Brain microvascular endothelial cell (primary cell): Measurements from ENCODE around the gene BABAM2.

Experiments used
- DNase-seq: peaks from one replicate; pipeline ENCODE4 v3.0.0-alpha.2; 2020
- H3K27ac ChIP-seq: fragments of 250-450 bp; sonication (Bioruptor Pico); 2 replicates; pipeline ENCODE4 v1.5.1; 2020; ENCODE audit warnings: mild to moderate bottlenecking, moderate library complexity
- H3K27me3 ChIP-seq: fragments of 250-450 bp; sonication (Bioruptor Pico); replicated peaks from 2 replicates; pipeline ENCODE4 v1.5.1; 2020; ENCODE audit warnings: mild to moderate bottlenecking
- H3K36me3 ChIP-seq: fragments of 250-450 bp; sonication (Bioruptor Pico); replicated peaks from 2 replicates; pipeline ENCODE4 v1.5.1; 2020; ENCODE audit warnings: mild to moderate bottlenecking
- H3K4me3 ChIP-seq: 2 replicates; pipeline ENCODE4 v1.5.1; 2011; ENCODE audit warnings: low read depth, mild to moderate bottlenecking, control low read depth, low read length, moderate library complexity
- CTCF ChIP-seq: IDR thresholded peaks from 2 replicates; pipeline ENCODE4 v1.5.1; 2011; ENCODE audit warnings: low read depth, mild to moderate bottlenecking, moderate library complexity, low read length, control low read depth, inconsistent platforms; ENCODE audit errors: missing control alignments
- in situ Hi-C: cut with HindIII; loops from 2 replicates; pipeline ENCODE4 v1.10.0; 2017; ENCODE audit warnings: low sequenced_read_pairs, low pct_ligation_motif_present

The BABAM2 gene

GRCh38 chr2:28068088-28068487, 177.6 kb downstream of the BABAM2 start:
- in situ Hi-C loops: no loop called here
- Histone ChIP-seq H3K27me3 (no peaks in the 10 kb centered on the region), H3K4me3 (no peak overlapping the region), H3K36me3 (no peaks in the 10 kb centered on the region), H3K27ac (no peak overlapping the region)
- TF ChIP-seq CTCF: no peak
- DNase-seq: no peak

- H3K27me3 ChIP-seq: no peaks in the 10 kb centered on the region
- no peak for TF ChIP-seq CTCF
- no peak overlapping the region for H3K4me3 ChIP-seq
- in situ Hi-C loops: no loop called here
- no peak for DNase-seq
- H3K36me3 ChIP-seq: no peaks in the 10 kb centered on the region
- H3K27ac ChIP-seq: no peak overlapping the region
Observed at GRCh38 chr2:28068527-28068926, 178.0 kb downstream of the BABAM2 start.

- no peak overlapping the region for H3K27ac ChIP-seq
- no peak for TF ChIP-seq CTCF
- DNase-seq: no peak
- no peaks in the 10 kb centered on the region for H3K36me3 ChIP-seq
- no peaks in the 10 kb centered on the region for H3K27me3 ChIP-seq
- in situ Hi-C loops: no loop called here
- no peak overlapping the region for H3K4me3 ChIP-seq
Observed at GRCh38 chr2:28071221-28071620, 180.7 kb downstream of the BABAM2 start.

- no peak for DNase-seq
- H3K4me3 ChIP-seq: no peak overlapping the region
- TF ChIP-seq CTCF: no peak
- no peaks in the 10 kb centered on the region for H3K36me3 ChIP-seq
- no peak overlapping the region for H3K27ac ChIP-seq
- in situ Hi-C loops: no loop called here
- no peaks in the 10 kb centered on the region for H3K27me3 ChIP-seq
Observed at GRCh38 chr2:28074137-28074536, 183.6 kb downstream of the BABAM2 start.

GRCh38 chr2:28080911-28081310, 190.4 kb downstream of the BABAM2 start:
- Histone ChIP-seq H3K36me3 (no peaks in the 10 kb centered on the region), H3K4me3 (no peak overlapping the region), H3K27ac (no peak overlapping the region), H3K27me3 (no peaks in the 10 kb centered on the region)
- no peak for TF ChIP-seq CTCF
- in situ Hi-C loops: no loop called here
- no peak for DNase-seq

GRCh38 chr2:28082131-28082530, 191.6 kb downstream of the BABAM2 start:
- Histone ChIP-seq H3K27ac (no peak overlapping the region), H3K27me3 (no peaks in the 10 kb centered on the region), H3K36me3 (no peaks in the 10 kb centered on the region), H3K4me3 (no peak overlapping the region)
- in situ Hi-C loops: no loop called here
- DNase-seq: peak; percentile 39
- TF ChIP-seq CTCF: no peak
